ENCODE data around the gene FUOM.

Gene FUOM

GRCh38 chr10:133349577-133350011 is 8.2 kb downstream of the FUOM start:
- no peak for DNase-seq

GRCh38 chr10:133349160-133349568 is 8.7 kb downstream of the FUOM start:
- DNase-seq, result no peak

- no peak for DNase-seq
Measured at GRCh38 chr10:133347710-133348517, 9.9 kb downstream of the FUOM start.

GRCh38 chr10:133346413-133346812 is 11.4 kb downstream of the FUOM start:
- no peak for DNase-seq

- DNase-seq, result no peak
Measured at GRCh38 chr10:133344236-133344635, 13.6 kb downstream of the FUOM start.

- no peak for DNase-seq
Measured at GRCh38 chr10:133343558-133343957, 14.3 kb downstream of the FUOM start.

GRCh38 chr10:133342942-133343341 is 14.9 kb downstream of the FUOM start:
- DNase-seq, result no peak

GRCh38 chr10:133341983-133342382 is 15.8 kb downstream of the FUOM start:
- DNase-seq, result no peak

GRCh38 chr10:133339708-133340380 is 18.0 kb downstream of the FUOM start:
- no peak for DNase-seq

- no peak for DNase-seq
Measured at GRCh38 chr10:133338080-133339071, 19.4 kb downstream of the FUOM start.

- DNase-seq, result no peak
Measured at GRCh38 chr10:133337370-133337725, 20.5 kb downstream of the FUOM start.

- DNase-seq, result peak; percentile 63 to 72
Measured at GRCh38 chr10:133336577-133337369, 21.0 kb downstream of the FUOM start, which contains the start of gene CALY. Gene CALY, minus strand, starts transcription at chr10:133336896. Its CDS starts 7,907 bp downstream, at chr10:133328989.

GRCh38 chr10:133336118-133336576 is 21.7 kb downstream of the FUOM start:
- no peak for DNase-seq

- DNase-seq, result peak; percentile 79 to 80
Measured at GRCh38 chr10:133335246-133336117, 22.3 kb downstream of the FUOM start.

- DNase-seq, result no peak
Measured at GRCh38 chr10:133334503-133335245, 23.1 kb downstream of the FUOM start.

GRCh38 chr10:133332936-133333699 is 24.7 kb downstream of the FUOM start:
- DNase-seq, result no peak

- DNase-seq, result peak; percentile 91 to 93
Measured at GRCh38 chr10:133329491-133330202, 28.2 kb downstream of the FUOM start.

Measured in activated T-cell treated with anti-CD3 and anti-CD28 coated beads, Interleukin-2, amount 50 U/mL, for 48 hours (primary cell).